GM13977 (cell line): ENCODE results near the gene TPX2.
"Not testable (repeated sequence)": the region's sequence is repeated elsewhere in the genome, so short reads cannot be mapped to it uniquely, and the experiment has no call there.

Experiments used
- DNase-seq: peaks from one replicate; pipeline ENCODE4 v3.0.0; 2012; ENCODE audit warnings: low spot score
- CTCF ChIP-seq: IDR thresholded peaks from 2 replicates; pipeline ENCODE4 v1.5.1; 2012; ENCODE audit warnings: mild to moderate bottlenecking, control low read depth; ENCODE audit not compliant: insufficient read depth; ENCODE audit errors: extremely low read depth, missing control alignments
- in situ Hi-C: fragments of 300-500 bp; cut with MboI; formaldehyde crosslinking; loops from one replicate; pipeline ENCODE4 v1.12.0; 2022; ENCODE audit warnings: low sequenced_read_pairs, low pct_unique_long_range_greater_than_20kb, mixed read lengths, inconsistent platforms; ENCODE audit not compliant: unreplicated experiment

Gene TPX2

GRCh38 chr20:31740656-31741323 lies 1.7 kb downstream of the TPX2 start:
- in situ Hi-C loops: no loop called here
- TF ChIP-seq CTCF: no peak
- no peak for DNase-seq

- in situ Hi-C loops: no loop called here
- DNase-seq: peak; percentile 35
- no peak for TF ChIP-seq CTCF
Measured at GRCh38 chr20:31746068-31746878, 7.2 kb downstream of the TPX2 start.

DNA sequence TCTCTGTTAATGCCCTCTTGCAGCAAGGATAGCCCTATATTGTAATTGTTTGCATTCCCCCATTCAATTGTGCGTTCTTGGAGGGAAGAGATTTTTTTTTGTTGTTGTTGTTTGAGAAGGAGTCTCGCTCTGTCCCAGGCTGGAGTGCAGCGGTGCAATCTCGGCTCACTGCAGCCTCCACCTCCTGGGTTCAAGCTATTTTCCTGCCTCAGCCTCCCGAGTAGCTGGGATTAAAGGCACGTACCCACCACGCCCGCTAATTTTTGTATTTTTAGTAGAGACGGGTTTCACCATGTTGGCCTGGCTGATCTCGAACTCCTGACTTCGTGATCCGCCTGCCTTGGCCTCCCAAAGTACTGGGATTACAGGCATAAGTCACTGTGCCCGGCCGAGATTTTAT lies 7.9 kb downstream of the TPX2 start:
- in situ Hi-C loops, DNase-seq: not testable (repeated sequence)

DNA sequence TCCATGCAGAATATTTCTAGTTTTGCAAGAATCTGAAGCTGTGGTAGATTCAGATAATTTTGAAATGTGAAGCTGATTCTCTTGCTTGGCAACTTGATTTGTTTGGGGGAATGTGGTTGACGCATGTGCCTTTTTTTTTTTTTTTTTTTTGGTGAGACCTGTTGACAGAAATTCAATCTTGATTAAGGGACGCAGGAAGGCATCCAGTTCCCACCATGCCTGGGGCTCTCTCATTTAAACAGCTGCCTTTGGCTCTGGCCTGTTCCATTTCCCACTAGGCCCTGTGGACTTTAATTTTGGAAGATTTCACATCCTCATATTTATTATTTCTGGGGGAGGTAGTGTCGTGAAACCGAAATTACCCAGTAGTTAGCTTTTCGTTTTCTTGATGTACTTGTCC lies 8.6 kb downstream of the TPX2 start:
- TF ChIP-seq CTCF: no peak
- DNase-seq: no peak
- in situ Hi-C loops: no loop called here

DNA sequence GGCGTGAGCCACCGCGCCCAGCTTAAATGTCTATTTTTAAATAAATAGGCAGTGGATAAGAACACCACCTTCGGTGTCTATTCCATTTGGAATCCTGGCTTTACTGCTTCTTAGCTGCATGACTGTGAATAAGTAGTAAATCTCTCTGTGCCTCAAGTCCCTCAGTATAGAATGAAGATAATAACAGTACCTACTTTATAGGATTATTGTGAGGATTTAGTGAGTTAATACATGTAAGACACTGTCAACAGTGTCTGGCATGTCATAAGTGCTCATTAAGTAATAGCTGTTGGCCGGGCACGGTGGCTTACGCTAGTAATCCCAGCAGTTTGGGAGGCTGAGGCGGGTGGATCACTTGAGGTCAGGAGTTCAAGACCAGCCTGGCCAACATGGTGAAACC lies 10.1 kb downstream of the TPX2 start:
- DNase-seq: no peak
- in situ Hi-C loops: no loop called here
- TF ChIP-seq CTCF: no peak

- no peak for TF ChIP-seq CTCF
- in situ Hi-C loops: no loop called here
- no peak for DNase-seq
Measured at GRCh38 chr20:31751126-31751525, 12.0 kb downstream of the TPX2 start.

DNA sequence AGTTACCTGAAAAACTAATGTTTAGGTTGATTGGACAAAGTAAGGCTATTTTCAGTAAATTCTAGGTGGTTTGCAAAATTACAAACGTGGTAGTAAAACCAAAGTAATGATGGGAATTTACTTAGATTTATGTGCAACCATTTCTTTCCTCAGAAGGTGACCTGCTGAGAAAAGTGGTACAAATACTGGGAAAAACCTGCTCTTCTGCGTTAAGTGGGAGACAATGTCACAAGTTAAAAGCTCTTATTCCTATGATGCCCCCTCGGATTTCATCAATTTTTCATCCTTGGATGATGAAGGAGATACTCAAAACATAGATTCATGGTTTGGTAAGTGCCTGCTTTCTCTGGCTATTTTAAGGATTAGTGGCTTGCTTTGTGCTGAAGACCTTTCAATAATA lies 18.2 kb downstream of the TPX2 start:
- no peak for DNase-seq
- in situ Hi-C loops: no loop called here
- no peak for TF ChIP-seq CTCF
